ENCODE measurements around the gene RASSF8. TPM values are rescaled to one million over a fixed set of nuclear protein-coding genes. Genes with fewer than 3 reads are reported as not detected.

The RASSF8 gene
- total RNA-seq, 4 donors from 2014 or later: 5.4 to 20.7 (median 9.6) TPM

DNA sequence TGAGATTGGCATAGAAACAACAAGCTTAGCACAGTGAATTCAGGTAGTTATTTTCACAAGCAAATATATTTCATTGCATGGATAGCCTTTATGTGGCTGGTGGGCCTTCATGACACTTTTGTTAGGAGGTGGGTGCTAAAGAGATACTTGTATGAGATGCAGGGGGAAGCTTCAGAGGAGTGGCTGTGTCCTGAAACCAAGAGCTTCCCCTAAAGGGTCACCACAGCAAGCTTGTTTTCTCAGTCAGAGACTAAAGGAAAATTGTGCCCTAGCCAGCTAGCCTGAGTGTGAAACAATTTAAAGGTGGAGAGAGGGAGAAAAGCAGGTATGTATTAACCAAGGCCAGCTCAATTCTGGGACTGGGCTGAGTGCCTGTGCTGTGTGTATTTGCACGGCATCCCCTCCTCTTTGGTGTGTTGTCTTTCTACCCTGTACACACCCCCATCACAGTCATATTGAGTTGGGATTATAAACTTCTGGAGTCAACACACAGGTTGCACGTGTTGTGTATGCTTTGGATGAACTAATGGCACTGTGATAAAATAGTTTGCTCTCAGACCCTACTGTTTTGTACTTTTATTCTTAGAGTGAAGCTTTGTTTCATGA, 79.2 kb downstream of the RASSF8 start:
- no peak overlapping the region for H3K4me3 ChIP-seq (ENCODE audit: low read depth, poor library complexity, severe bottlenecking)
- intact Hi-C loops (cut with DNase I; ENCODE audit: low total_unique reads): no loop called here
- TF ChIP-seq, protein P1, sequence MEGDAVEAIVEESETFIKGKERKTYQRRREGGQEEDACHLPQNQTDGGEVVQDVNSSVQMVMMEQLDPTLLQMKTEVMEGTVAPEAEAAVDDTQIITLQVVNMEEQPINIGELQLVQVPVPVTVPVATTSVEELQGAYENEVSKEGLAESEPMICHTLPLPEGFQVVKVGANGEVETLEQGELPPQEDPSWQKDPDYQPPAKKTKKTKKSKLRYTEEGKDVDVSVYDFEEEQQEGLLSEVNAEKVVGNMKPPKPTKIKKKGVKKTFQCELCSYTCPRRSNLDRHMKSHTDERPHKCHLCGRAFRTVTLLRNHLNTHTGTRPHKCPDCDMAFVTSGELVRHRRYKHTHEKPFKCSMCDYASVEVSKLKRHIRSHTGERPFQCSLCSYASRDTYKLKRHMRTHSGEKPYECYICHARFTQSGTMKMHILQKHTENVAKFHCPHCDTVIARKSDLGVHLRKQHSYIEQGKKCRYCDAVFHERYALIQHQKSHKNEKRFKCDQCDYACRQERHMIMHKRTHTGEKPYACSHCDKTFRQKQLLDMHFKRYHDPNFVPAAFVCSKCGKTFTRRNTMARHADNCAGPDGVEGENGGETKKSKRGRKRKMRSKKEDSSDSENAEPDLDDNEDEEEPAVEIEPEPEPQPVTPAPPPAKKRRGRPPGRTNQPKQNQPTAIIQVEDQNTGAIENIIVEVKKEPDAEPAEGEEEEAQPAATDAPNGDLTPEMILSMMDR (IDR thresholded peaks at IDR 0.05): no peak
- TF ChIP-seq POLR2A (IDR thresholded peaks at IDR 0.05): no peak
- WGBS, 2 donors: 77 to 89% methylated on average over 2 of the region's 2 CpGs
- no peak for DNase-seq (ENCODE audit: low spot score in 2 of 2)

DNA sequence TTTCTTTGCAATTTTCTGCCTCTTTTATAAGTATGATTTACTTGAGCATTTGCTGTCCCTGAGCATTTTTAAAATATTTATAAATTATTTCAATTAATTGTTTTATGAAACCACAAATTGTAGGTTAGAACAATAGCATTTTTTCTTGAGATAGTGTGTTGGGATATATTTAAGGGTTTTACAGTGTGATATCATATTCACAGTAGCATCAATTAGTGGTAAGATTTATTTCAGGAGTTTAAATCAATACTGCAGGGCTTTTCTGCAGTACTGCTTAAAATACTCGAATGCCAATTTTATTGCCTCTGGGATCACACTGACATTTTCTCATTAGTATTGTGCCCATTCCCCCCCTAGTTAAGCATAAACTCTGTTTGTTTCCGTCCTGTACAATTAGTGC, 84.2 kb downstream of the RASSF8 start:
- DNase-seq (ENCODE audit: low spot score in 2 of 2): no peak
- no peak overlapping the region for H3K4me3 ChIP-seq (ENCODE audit: low read depth, poor library complexity, severe bottlenecking)
- WGBS, 2 donors: 76 to 77% methylated on average over 2 of the region's 2 CpGs
- TF ChIP-seq, protein P1 (IDR thresholded peaks at IDR 0.05): no peak
- TF ChIP-seq POLR2A (IDR thresholded peaks at IDR 0.05): no peak
- intact Hi-C loops (cut with DNase I; ENCODE audit: low total_unique reads): no loop called here

GRCh38 chr12:26043135-26044006, 84.9 kb downstream of the RASSF8 start:
- 52 to 61% methylated on average over 10 of the region's 10 CpGs for WGBS, 2 donors
- H3K4me3 ChIP-seq (ENCODE audit: low read depth, poor library complexity, severe bottlenecking): no peak overlapping the region
- TF ChIP-seq, protein P1 (IDR thresholded peaks at IDR 0.05): no peak
- TF ChIP-seq POLR2A (IDR thresholded peaks at IDR 0.05): no peak
- intact Hi-C loops (cut with DNase I; ENCODE audit: low total_unique reads): no loop called here
- DNase-seq (ENCODE audit: low spot score in 2 of 2): no peak

DNA sequence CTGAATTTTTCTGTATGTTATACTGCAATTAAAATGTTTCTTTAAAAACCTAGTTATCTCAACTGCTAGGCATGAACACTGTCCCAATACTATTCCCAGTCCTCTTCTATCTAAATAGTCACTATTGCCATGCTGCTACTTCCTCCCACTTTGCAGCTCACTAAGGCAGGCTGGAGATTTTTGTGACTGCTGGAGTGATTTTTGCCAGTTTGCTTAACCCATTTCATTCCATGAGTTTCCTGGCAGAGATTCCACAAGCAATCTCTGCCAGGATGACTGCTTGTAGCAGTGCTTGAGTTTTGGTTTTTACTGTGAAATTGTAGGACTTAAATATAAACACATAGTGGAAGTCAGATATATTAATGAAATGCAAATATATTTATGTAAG, 85.5 kb downstream of the RASSF8 start:
- no peak for DNase-seq (ENCODE audit: low spot score in 2 of 2)
- intact Hi-C loops (cut with DNase I; ENCODE audit: low total_unique reads): no loop called here
- no peak overlapping the region for H3K4me3 ChIP-seq (ENCODE audit: low read depth, poor library complexity, severe bottlenecking)
- no peak for TF ChIP-seq POLR2A (IDR thresholded peaks at IDR 0.05)
- TF ChIP-seq, protein P1 (IDR thresholded peaks at IDR 0.05): no peak

GRCh38 chr12:26044592-26044991, 86.1 kb downstream of the RASSF8 start:
- no peak for DNase-seq (ENCODE audit: low spot score in 2 of 2)
- no peak for TF ChIP-seq POLR2A (IDR thresholded peaks at IDR 0.05)
- TF ChIP-seq, protein P1 (IDR thresholded peaks at IDR 0.05): no peak
- WGBS, 2 donors: 94 to 98% methylated on average over 1 of the region's 1 CpG
- no peak overlapping the region for H3K4me3 ChIP-seq (ENCODE audit: low read depth, poor library complexity, severe bottlenecking)
- intact Hi-C loops (cut with DNase I; ENCODE audit: low total_unique reads): no loop called here
